COLO668 (cell line): ENCODE results near the gene INPPL1.
"Not testable (repeated sequence)": the region's sequence is repeated elsewhere in the genome, so short reads cannot be mapped to it uniquely, and the experiment has no call there.

Experiments used
- DNase-seq: peaks from one replicate; lab custom pipeline; 2025; ENCODE audit not compliant: unreplicated experiment; lab: John Stamatoyannopoulos, UW

INPPL1 gene

DNA sequence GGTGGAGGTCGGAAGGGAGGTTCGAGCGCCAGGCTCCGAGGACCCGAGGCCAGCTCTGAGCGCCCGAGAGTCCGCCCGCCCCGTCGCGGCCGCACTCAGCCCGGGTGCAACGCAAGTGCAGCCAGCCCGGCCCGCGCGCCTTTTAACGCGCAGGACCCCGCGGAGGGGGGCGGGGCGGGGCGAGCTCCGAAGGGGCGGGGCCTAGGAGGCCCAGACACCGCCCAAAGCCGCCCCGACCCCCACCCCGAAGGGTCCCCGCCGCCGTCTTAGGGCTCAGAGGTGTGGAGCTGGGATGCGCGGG lies 19.4 kb downstream of the INPPL1 start, which contains the start of gene PHOX2A:
PHOX2A (minus strand) TSS at position 117 of the 301 bp plus-strand sequence. CDS start 172 bp downstream, outside the sequence.
- DNase-seq = no peak

DNA sequence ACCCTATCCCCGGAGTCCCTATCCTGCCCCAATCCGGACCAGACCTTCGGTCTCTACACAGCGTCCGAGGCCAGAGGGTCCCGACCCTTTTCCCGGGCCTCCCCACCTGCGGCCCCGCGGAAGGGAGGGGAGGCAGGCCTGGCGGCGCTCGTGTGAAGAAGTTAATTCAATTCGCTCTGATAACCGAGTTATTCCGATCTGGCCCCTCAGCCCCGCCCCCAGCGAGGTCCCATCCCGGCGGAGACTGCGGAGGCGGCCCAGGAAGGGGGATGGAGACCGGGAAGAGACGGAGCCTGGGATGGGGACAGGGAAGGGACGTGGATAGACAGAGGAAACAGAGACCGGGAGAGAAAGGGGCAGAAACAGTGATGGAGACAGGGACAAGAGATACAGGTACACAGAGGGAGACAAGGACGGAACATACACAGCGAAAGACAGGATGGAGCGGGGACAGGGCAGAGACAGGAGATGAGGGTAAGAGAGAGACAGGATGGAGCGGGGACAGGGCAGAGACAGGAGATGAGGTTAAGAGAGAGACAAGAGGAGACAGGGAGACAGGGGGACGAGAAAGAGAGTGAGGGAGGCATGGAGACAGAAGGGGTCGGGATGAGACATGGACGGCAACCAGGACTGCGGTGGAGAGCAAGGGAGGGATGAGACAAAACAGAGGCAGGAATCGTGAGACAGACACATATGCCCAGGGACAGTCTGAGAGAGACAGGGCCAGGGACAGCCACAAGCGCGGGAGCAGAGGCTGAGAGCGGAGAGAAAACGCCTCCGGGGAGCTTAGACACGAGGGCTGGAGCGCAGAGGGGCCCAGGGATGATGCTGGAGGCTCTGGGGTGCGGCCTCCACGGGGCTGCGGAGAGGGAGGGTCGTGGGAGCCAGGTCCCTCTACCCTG lies 20.0 kb downstream of the INPPL1 start:
- DNase-seq = no peak

DNA sequence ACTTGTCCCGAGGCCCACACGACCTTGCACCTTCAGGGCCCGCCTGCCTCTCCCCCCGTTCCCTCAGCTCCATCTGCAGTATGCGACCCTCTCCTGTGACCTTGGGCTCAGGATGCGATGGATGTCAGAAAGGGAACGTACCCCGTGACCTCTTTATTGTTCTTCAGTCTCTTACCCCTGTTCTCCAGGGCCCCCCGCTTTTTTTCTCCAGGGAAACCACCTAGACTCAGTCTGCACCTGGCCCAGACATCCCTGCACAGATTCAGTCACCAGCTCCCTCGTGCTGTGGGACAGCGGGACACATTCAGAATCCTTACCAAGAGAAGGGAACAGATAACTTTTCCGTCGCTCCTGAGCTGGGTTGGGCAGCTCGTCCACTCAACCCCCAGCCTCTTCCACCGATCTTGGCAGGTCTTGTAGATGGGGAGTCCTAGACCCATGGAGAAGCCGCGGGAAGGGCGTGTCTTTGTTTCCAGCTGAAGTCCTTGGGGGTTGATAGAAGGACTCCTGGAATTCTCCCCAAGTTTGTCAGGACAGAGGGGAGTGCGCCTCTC lies 20.8 kb downstream of the INPPL1 start:
- DNase-seq = no peak

DNA sequence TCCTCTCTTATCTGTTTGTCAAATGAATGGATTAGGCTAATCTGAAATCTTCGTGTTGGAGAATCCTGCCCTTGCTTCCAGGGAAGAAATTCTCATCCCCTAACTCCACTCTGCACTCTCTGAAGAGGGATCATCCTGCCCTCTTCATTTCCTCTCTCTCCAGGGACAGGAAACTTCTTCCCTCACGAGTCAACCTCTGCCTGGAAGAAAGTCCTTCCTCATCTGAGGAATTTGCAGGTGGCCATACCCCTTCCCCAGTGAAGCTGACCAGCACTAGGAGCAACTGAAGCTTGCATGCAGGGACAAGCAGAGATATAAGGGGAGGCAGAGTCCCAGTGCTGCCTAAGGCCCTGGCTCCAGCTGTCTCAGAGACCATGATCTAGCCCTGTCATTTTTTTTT lies 23.0 kb downstream of the INPPL1 start:
- no peak for DNase-seq

DNA sequence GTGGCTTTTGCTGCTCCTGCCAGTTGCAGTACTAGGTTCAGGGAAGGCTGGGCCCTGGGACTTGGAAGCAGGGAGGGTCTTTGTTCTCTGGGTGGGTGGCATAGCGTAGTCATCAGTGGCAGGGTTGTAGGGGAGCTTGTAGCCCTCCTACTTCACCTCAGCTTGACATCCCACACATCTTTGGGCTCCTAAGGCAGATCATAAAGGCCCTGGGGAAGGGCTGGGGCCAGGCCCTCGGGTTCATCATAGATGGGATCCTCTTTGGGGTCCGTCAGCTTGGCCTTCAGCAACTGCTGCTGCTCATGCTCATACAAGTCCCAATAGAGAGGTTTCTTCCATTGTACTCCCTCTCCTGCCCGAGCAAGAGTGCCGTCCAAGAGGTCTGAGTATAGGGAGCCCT lies 25.4 kb downstream of the INPPL1 start:
- no peak for DNase-seq

DNA sequence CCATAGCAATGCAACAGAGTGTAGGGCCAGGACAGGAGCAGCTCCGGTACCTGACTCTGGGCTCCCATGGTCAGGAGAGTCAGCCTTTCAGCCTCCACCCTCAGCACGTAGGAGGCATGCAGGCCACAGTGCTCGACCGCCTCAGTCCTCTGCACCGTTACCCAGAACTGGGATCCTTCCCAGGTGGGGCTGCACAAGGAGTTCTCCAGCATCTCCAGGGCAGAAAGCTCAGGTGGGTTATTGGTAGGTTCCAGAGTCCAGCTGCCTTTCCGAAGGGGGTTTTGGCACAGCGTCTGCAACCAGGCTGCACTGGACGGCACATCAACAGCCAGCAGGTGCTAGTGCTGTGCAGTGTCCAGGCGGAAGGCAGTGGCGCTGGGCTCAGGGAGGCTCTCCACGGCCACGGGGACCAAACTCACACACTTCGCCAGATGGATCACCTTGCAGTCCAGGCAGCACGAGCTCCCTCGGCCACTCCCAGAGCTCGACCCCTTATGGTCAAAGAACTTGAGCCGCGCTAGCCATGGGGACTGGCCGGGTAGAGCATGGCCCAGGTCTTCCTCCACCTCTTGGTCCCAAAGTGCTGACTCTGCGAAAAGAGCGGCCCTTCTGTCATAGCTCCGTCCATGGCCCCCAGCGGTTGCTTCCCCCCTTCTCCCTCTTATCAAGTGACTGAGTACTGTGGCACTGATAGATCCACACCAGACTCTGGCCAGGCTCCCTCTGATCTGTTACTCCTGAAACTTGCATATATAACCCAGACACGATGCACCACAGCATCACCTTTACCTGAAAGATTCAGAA lies 26.3 kb downstream of the INPPL1 start:
- no peak for DNase-seq

DNA sequence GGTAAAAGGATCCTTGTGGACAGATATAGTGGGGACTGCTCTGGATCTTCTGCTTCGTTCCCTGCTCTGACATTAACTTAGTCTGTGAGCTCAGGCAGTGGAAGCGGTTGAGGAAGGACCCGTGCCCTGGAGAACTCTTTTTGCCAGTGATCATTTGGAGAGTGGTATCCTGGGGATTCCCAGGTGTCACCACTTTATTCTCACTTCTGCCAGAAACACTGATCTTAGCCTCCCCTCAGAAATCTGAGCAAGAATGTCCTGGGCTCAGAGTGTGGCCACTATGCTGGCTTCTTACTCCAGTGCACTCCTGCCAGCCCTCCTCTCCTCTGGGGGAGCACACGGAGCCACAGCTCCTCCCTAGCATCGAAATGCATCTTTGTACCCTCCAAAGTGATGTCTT lies 27.0 kb downstream of the INPPL1 start:
- DNase-seq = no peak

DNA sequence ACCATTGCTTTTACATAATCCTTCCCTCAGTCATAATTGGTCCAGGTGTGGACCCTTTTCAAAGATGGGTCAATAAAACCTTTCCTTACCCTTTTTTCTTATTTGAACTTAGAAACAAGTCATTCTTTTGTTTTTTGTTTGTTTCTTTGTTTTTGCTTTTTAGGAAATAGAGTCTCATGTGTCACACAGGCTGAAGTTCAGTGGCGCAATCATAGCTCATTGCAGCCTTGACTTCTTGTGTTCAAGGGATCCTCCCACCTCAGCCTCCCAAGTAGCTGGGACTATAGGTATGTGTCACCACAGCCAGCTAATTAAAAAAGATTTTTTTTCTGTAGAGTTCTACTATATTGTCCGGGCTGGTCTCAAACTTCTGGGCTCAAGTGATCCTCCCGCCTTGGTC lies 28.8 kb downstream of the INPPL1 start:
- no peak for DNase-seq

DNA sequence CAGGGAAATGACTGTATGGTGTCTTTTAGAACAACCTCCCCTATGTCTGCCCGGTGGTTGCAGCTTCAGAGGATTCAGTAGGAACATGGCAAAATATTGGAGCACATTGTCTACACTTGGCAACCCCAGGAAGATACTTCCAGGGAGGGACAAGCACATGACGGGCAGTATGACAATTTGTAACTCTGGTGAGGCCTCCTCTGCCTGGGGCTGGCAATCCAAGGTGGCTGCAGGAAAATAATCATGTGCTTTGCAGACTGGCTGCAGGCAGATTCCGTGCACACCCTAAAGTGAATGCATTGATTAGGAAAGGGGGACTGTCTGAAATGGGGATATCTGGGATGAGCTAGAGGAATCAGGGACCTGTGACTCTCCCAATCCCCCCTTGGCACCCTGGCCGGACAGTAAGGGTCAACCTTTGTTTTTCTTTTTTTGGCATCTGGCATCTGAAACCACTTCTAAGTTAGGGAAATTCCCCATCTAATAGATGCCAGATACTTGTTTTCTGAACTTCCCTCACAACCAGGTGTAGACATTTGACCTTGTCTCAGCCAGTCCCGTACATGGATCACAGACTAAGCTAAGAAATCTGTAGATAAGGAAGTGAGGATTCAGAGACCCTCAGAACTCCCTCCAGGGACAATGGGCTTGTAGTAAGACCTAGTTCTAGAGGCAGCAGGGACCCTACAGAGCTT lies 29.9 kb downstream of the INPPL1 start:
- no peak for DNase-seq

DNA sequence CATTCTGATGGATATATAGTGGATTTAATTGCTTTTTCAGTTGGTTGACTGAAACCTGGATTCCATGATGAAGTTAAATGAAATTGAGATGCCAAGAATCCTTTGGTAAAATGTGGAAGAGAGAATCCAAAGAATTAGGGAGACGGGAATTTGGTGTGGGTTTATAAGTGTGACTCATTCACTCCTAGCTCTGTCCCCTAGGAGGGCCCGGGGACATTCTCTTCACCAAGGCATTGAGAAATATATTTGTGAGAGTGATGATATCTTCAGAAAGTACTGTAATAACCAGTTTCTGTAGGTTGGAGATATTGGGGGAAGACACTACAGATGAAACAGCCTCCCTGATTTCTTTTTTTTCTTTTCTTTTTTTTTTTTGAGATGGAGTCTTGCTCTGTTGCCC lies 33.0 kb downstream of the INPPL1 start:
- no peak for DNase-seq

DNA sequence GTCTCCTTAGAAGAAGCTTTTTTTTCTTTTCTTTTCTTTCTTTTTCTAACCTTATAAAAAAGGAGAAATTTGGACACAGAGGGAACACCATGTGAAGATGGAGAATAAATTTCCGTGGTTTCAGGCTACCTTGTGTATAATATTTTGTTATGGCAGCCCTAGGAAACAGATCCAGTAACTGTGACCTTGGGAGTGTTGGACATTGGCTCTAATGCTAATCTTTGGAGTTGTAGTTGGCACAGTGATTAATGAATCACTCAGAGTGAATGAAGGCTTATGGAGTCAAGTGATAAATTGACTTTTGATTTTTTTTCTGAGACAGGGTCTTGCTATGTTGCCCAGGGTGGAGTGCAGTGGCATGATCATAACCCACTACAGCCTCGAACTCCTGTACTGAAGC lies 34.9 kb downstream of the INPPL1 start:
- no peak for DNase-seq

DNA sequence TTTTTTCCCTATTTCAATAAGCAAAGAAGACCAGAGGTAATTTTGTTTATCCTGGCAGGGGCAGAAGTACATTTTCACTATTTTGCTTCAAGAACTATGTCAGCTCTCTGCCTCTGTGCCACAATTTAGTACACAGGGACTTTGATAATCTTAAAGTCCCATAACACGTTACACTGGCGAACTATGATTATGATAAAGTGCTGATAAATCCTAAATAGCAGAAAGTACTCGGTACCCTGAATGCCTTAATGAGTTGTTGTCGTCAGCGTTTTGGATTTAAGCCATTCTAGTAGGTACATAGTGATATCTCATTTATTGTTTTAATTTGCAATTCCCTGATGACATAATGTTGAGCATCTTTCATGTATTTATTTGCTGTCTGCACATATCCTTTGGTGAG lies 36.0 kb downstream of the INPPL1 start:
- no peak for DNase-seq

DNA sequence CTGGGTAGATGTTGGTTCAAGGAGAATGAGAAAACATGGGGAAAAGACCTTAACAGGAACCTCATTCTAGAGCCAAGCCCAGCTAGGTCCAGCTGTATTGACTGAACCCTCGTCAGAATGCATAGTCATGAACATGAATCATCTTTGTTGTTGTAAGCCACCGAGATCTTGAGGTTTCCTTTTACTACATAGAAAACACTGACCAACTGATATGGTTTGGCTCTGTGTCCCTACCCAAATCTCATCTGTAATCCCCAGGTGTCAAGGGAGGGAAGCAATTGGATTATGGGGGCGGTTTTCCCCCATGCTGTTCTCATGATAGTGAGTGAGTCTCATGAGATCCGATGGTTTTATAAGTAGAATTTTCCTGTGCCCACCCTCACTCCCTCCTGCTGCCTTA lies 38.8 kb downstream of the INPPL1 start:
- DNase-seq = no peak

DNA sequence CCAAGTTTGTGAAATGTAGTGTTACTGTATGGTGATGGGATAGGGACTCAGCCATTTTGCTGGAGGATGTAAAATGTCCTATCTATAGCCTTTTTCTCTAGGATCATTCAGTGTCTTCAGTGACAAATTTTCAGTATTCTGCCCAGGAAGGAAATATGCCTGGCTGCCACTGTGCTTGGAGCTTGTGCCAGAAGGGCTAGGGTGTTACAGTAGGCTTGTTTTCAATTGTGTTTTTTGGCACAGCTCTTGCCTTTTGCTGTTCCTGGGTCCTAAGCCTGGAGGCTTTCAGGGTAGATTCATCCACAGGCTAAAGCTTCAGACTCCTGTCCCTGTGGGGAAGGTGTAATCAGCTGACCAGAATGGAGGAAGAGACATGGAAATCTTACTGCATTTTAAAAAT lies 41.4 kb downstream of the INPPL1 start:
- no peak for DNase-seq

DNA sequence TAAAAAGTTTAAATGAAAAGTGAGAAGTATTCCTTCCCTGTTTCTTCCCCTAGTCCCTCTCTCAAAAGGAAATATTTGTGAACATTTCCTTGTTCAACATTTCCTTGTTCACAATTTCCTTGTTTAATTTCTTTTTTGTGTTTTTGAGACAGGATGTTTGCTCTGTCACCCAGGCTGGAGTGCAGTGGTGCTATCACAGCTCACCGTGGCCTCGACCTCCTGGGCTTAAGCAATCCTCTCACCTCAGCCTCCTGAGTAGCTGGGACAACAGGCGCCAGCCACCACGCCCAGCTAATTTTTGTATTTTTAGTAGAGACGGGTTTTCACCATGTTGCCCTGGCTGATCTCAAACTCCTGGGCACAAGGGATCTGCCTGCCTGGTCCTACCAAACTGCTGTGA lies 42.4 kb downstream of the INPPL1 start:
- not testable (repeated sequence) for DNase-seq

DNA sequence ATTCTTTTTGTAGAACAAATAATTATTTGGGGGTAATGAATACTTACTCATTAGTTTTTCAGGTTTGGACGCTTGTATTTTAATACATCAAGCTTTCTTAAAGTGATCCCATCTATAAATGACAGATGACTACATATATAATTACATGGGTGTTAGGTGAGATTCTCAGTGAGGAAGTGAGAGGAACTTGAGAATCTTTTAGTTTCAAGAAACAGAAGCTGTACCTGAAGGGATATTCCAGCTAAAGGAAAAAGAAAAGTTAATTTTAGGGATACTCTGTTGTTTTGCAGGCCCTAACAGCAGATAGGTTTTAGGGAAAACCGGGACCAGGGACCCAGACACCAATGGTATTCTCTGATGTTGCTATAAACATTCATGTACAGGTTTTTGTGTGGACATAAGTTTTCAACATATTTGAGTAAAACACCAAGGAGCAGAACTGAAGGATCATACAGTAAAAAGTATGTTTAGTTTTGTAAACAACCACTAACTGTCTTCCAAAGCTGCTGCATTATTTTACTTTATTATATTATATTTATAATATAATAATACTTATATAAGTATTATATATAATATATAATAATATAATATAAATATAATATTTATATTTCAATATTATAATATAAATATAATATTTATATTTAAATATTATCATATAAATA lies 43.5 kb downstream of the INPPL1 start:
- DNase-seq = no peak

DNA sequence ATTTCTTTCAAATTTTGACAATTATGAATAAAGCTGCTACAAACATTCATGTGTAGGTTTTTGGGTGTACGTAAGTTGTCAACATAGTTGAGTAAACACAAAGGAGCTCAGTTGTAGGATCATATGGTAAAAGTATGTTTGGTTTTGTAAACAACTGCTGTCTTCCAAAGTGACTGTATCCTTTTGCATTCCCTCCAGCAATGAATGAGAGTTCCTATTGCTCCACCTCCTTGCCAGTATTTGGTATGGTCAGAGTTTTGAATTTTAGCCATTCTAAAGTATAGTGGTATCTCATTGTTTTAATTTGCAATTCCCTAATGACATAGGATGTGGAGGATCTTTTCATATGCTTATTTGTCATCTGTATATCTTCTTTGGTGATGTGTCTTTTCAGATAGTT lies 47.4 kb downstream of the INPPL1 start:
- no peak for DNase-seq

DNA sequence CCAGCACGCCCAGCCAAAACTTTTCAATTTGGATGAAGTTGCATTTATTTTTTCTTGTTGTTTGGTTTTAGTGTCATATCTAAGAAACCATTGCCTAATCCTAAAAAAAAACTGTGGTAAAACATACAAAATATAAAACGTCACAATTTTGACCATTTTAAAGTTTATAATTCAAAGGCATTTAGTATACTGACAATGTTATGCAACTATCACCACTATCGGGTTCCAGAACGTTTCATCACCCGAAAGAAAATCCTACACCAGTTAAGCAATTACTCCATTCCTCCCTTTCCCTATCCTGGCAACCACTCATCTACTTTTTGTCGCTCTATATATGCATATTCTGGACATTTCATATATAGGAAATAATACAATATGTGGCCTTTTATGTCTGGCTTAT lies 49.9 kb downstream of the INPPL1 start:
- no peak for DNase-seq

DNA sequence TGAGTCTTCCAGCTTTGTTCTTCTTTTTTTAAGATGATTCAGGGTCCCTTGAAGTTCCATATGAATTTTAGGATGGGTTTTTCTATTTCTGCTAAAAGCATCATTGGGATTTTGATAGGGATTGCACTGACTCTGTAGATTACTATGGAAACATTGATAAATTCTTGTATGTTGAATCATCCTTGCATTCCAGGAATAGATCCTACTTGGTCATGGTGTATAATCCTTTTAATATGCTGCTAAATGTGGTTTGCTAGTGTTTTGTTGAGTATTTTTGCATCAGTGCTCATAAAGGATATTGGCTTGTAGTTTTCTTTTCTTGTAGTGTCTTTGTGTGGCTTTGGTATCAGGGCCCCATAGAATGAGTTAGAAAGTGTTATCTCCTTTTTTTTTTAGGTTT lies 54.3 kb downstream of the INPPL1 start:
- no peak for DNase-seq

DNA sequence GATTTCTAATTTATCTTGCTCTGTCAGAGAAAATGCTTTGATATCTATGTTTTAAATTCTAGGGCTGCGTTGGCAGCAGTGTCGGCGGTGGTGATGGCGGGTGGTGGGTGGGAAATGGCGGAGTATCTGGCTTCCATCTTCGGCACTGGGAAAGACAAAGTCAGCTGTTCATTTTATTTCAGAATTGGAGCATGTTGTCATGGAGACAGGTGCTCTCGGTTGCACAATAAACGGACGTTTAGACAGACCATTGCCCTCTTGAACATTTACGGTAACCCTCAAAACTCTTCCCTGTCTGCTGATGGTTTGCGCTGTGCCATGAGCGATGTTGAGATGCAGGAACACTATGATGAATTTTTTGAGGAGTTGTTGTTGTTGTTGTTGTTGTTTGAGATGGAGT lies 55.5 kb downstream of the INPPL1 start:
- no peak for DNase-seq

DNA sequence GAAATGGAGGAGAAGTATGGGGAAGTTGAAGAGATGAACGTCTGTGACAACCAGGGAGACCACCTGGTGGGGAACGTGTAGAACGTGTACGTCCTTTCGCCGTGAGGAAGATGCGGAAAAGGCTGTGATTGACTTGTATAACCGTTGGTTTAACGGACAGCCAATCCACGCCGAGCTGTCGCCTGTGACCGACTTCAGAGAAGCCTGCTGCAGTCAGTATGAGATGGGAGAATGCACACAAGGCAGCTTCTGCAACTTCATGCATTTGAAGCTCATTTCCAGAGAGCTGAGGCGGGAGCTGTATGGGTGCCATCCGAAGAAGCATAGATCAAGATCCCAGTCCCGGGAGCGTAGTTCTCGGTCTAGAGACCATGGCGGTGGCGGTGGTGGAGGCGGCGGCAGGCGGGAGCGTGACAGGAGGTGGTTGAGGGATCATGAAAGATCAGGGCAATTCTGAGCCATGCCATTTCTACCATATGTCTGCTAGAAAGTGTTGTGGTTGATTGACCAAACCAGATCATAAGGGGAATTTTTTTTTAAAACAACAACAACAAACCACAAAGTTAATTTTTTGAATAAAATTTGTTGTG lies 56.3 kb downstream of the INPPL1 start:
- no peak for DNase-seq
